HG03066 (cell line): ENCODE results near the gene LETMD1.
A peak's percentile ranks its signal among the peaks of the same experiment; 100 is the strongest.

Experiments used
- ATAC-seq: cut with Tn5 transposase; IDR thresholded peaks from one replicate; pipeline ENCODE4 v1.9.1; 2021; ENCODE audit warnings: low read depth; ENCODE audit not compliant: unreplicated experiment

Gene LETMD1

GRCh38 chr12:51025836-51026638 is 22.1 kb upstream of the LETMD1 start, which contains the start of gene SLC11A2:
TSS of gene SLC11A2 (minus strand) at chr12:51026384. CDS start at chr12:51010728, 15,656 bp downstream.
- peak; percentile 89 for ATAC-seq

- no peak for ATAC-seq
Observed at GRCh38 chr12:51027342-51027835, 20.7 kb upstream of the LETMD1 start.

GRCh38 chr12:51028126-51028812 is 19.9 kb upstream of the LETMD1 start:
- ATAC-seq: no peak

- ATAC-seq: no peak
Observed at GRCh38 chr12:51028813-51029150, 19.3 kb upstream of the LETMD1 start.

- ATAC-seq: no peak
Observed at GRCh38 chr12:51033048-51033447, 15.1 kb upstream of the LETMD1 start.

- ATAC-seq: no peak
Observed at GRCh38 chr12:51033457-51034089, 14.6 kb upstream of the LETMD1 start.

GRCh38 chr12:51036279-51036678 is 11.8 kb upstream of the LETMD1 start:
- ATAC-seq: no peak

GRCh38 chr12:51048661-51049251 is 629 bp downstream of the LETMD1 start:
- ATAC-seq: no peak

- no peak for ATAC-seq
Observed at GRCh38 chr12:51049525-51049924, 1.4 kb downstream of the LETMD1 start.

- ATAC-seq: no peak
Observed at GRCh38 chr12:51051787-51052186, 3.7 kb downstream of the LETMD1 start.

GRCh38 chr12:51055060-51055459 is 6.9 kb downstream of the LETMD1 start:
- ATAC-seq: no peak

GRCh38 chr12:51056242-51056641 is 8.1 kb downstream of the LETMD1 start:
- ATAC-seq: no peak

- no peak for ATAC-seq
Observed at GRCh38 chr12:51059086-51059485, 11.0 kb downstream of the LETMD1 start.

- ATAC-seq: no peak
Observed at GRCh38 chr12:51062631-51063397, 14.7 kb downstream of the LETMD1 start.

GRCh38 chr12:51065530-51065929 is 17.4 kb downstream of the LETMD1 start:
- ATAC-seq: no peak

- ATAC-seq: no peak
Observed at GRCh38 chr12:51067229-51067628, 19.1 kb downstream of the LETMD1 start.

- ATAC-seq: no peak
Observed at GRCh38 chr12:51067771-51068170, 19.6 kb downstream of the LETMD1 start.

GRCh38 chr12:51070004-51070403 is 21.9 kb downstream of the LETMD1 start:
- ATAC-seq: no peak

GRCh38 chr12:51071663-51072062 is 23.5 kb downstream of the LETMD1 start:
- no peak for ATAC-seq

GRCh38 chr12:51075390-51075789 is 27.3 kb downstream of the LETMD1 start:
- ATAC-seq: no peak
